HepG2 (cell line): ENCODE measurements around the gene C11orf42. TPM values are rescaled to one million over a fixed set of nuclear protein-coding genes. Genes with fewer than 3 reads are reported as not detected.

Source experiments
- FOXK2 ChIP-seq: fragments of 450-650 bp; IDR thresholded peaks from 2 replicates; pipeline ENCODE4 v1.6.1; 2016
- RBAK ChIP-seq: sonication (generic); formaldehyde crosslinking; IDR thresholded peaks from 2 replicates; pipeline ENCODE4 v1.5.1; 2020; ENCODE audit warnings: mild to moderate bottlenecking, missing genetic modification reagents
- RCOR2 ChIP-seq: IDR thresholded peaks from 2 replicates; pipeline ENCODE4 v1.6.1; 2016; ENCODE audit warnings: missing biosample characterization, missing genetic modification reagents
- SATB2 ChIP-seq: sonication (generic); formaldehyde crosslinking; IDR thresholded peaks from 2 replicates; pipeline ENCODE4 v1.5.0; 2020; ENCODE audit warnings: missing genetic modification reagents
- SNRNP70 ChIP-seq: fragments of 200-400 bp; formaldehyde crosslinking; IDR thresholded peaks from 2 replicates; pipeline ENCODE4 v1.6.1; 2017; ENCODE audit warnings: mild to moderate bottlenecking, low read depth, low read length, moderate library complexity
- THYN1 ChIP-seq: sonication (generic); formaldehyde crosslinking; IDR thresholded peaks from 2 replicates; pipeline ENCODE4 v1.8.1; 2023; ENCODE audit warnings: low read depth, mild to moderate bottlenecking, moderate library complexity, missing genetic modification reagents, borderline replicate concordance
- ZFY ChIP-seq: sonication (generic); formaldehyde crosslinking; IDR thresholded peaks from 2 replicates; pipeline ENCODE4 v1.4.0; 2020; ENCODE audit warnings: missing genetic modification reagents
- ZKSCAN5 ChIP-seq: sonication (generic); formaldehyde crosslinking; IDR thresholded peaks from 2 replicates; pipeline ENCODE4 v1.5.1; 2020; ENCODE audit warnings: mild to moderate bottlenecking, missing genetic modification reagents
- ZNF530 ChIP-seq: sonication (generic); formaldehyde crosslinking; IDR thresholded peaks from 2 replicates; pipeline ENCODE4 v1.5.0; 2020; ENCODE audit warnings: low read depth, mild to moderate bottlenecking, missing genetic modification reagents
- ZNF550 ChIP-seq: sonication (generic); formaldehyde crosslinking; IDR thresholded peaks from 2 replicates; pipeline ENCODE4 v1.4.0; 2020; ENCODE audit warnings: mild to moderate bottlenecking, missing genetic modification reagents, borderline replicate concordance
- polyA plus RNA-seq, 8 experiments: library from polyadenylated mRNA; depleted of rRNA in 3 of 8; stranded (reverse) in 7 of 8; unstranded in 1 of 8; fragments of >200 nt; fragmentation: Illumina TruSeq in 4 of 8; extraction: Trizol in 4 of 8; gene quantifications; 2 replicates each; pipeline versions ENCODE4 v1.2.1 to v1.2.3, GENCODE V29; 2011 to 2016; ENCODE audit warnings: low read depth in 4 of 8, missing spikeins in 1 of 8, mixed read lengths in 1 of 8; ENCODE audit not compliant: insufficient read depth in 1 of 8
- total RNA-seq, 5 experiments: library from RNA; depleted of rRNA; stranded (reverse); fragments of >200 nt; fragmentation: Illumina TruSeq; extraction: Trizol; gene quantifications; 2 replicates each; pipeline ENCODE4 v1.2.3, GENCODE V29; 2016; ENCODE audit warnings: low read depth in 1 of 5
- TF ChIP-seq, protein P1 (sequence below): sonication (generic); formaldehyde crosslinking; IDR thresholded peaks from 2 replicates; pipeline ENCODE4 v1.4.0; 2020; ENCODE audit warnings: missing genetic modification reagents, borderline replicate concordance
- TF ChIP-seq, protein P2 (sequence below): sonication (generic); formaldehyde crosslinking; IDR thresholded peaks from 2 replicates; pipeline ENCODE4 v1.4.0; 2020; ENCODE audit warnings: missing genetic modification reagents
- TF ChIP-seq, protein P3 (sequence below): sonication (generic); formaldehyde crosslinking; IDR thresholded peaks from 2 replicates; pipeline ENCODE4 v1.4.0; 2020; ENCODE audit warnings: missing genetic modification reagents, borderline replicate concordance
- TF ChIP-seq, protein P4 (sequence below): sonication (generic); formaldehyde crosslinking; IDR thresholded peaks from 2 replicates; pipeline ENCODE4 v1.8.0; 2022; ENCODE audit warnings: missing genetic modification reagents, mild to moderate bottlenecking, borderline replicate concordance
- TF ChIP-seq, protein P5 (sequence below): IDR thresholded peaks from 2 replicates; pipeline ENCODE4 v1.6.1; 2016; ENCODE audit warnings: mild to moderate bottlenecking, missing biosample characterization, missing genetic modification reagents

Gene C11orf42
- total and polyA plus RNA-seq, 2 of the 13 experiments (the other 11 are each of a cell fraction or from before 2014, with no cell fraction given): not detected

DNA sequence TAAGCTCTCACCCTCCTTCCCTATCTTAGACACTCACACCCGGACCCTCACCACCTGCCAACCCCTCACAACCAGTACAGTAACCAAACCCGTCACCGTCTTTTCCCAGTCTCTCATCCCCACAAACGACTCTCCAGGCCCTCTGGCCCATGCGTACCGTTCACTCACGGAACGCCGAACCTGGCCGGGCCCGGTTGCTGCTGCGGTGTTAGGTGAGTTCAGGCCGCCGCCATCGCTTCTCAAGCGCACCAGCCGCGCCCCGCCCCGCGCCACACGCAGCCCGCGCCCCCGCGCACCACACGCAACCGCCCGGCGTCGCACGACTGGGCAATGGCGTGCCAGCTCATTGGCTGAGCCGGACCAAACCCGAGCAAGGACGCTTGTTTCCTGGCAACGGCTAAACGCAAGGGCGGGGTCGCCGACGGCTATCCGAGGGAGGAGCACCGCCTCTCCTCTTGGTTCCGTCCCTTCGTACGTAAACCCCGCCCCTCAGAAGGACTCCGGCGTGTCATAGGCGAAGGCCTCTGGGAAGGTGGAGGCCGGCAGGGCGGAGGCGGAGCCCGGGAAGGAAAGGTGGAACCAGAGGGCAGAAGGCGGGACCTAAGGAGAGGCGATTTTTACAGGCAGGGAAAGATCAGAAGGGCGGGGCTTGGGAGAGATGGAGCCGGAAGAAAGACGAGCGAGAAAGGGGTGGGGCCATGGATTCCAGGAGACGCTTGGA is 29.2 kb downstream of the C11orf42 start, which contains the start of gene FHIP1B (continued):
- TF ChIP-seq SATB2 (CRISPR knock-in tag) (no peak), ZFY (CRISPR knock-in tag) (peak; percentile 90), SNRNP70 (no peak), ZNF550 (CRISPR knock-in tag) (no peak), THYN1 (CRISPR knock-in tag) (no peak), RBAK (no peak), ZKSCAN5 (CRISPR knock-in tag) (no peak), ZNF530 (CRISPR knock-in tag) (no peak), RCOR2 (CRISPR knock-in tag) (no peak), FOXK2 (peak; percentile 29; the same call in 1 of the 2 replicates)
- TF ChIP-seq, protein P1, sequence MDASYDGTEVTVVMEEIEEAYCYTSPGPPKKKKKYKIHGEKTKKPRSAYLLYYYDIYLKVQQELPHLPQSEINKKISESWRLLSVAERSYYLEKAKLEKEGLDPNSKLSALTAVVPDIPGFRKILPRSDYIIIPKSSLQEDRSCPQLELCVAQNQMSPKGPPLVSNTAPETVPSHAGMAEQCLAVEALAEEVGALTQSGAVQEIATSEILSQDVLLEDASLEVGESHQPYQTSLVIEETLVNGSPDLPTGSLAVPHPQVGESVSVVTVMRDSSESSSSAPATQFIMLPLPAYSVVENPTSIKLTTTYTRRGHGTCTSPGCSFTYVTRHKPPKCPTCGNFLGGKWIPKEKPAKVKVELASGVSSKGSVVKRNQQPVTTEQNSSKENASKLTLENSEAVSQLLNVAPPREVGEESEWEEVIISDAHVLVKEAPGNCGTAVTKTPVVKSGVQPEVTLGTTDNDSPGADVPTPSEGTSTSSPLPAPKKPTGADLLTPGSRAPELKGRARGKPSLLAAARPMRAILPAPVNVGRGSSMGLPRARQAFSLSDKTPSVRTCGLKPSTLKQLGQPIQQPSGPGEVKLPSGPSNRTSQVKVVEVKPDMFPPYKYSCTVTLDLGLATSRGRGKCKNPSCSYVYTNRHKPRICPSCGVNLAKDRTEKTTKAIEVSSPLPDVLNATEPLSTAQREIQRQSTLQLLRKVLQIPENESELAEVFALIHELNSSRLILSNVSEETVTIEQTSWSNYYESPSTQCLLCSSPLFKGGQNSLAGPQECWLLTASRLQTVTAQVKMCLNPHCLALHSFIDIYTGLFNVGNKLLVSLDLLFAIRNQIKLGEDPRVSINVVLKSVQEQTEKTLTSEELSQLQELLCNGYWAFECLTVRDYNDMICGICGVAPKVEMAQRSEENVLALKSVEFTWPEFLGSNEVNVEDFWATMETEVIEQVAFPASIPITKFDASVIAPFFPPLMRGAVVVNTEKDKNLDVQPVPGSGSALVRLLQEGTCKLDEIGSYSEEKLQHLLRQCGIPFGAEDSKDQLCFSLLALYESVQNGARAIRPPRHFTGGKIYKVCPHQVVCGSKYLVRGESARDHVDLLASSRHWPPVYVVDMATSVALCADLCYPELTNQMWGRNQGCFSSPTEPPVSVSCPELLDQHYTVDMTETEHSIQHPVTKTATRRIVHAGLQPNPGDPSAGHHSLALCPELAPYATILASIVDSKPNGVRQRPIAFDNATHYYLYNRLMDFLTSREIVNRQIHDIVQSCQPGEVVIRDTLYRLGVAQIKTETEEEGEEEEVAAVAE (CRISPR knock-in tag): peak; percentile 99
- TF ChIP-seq, protein P2, sequence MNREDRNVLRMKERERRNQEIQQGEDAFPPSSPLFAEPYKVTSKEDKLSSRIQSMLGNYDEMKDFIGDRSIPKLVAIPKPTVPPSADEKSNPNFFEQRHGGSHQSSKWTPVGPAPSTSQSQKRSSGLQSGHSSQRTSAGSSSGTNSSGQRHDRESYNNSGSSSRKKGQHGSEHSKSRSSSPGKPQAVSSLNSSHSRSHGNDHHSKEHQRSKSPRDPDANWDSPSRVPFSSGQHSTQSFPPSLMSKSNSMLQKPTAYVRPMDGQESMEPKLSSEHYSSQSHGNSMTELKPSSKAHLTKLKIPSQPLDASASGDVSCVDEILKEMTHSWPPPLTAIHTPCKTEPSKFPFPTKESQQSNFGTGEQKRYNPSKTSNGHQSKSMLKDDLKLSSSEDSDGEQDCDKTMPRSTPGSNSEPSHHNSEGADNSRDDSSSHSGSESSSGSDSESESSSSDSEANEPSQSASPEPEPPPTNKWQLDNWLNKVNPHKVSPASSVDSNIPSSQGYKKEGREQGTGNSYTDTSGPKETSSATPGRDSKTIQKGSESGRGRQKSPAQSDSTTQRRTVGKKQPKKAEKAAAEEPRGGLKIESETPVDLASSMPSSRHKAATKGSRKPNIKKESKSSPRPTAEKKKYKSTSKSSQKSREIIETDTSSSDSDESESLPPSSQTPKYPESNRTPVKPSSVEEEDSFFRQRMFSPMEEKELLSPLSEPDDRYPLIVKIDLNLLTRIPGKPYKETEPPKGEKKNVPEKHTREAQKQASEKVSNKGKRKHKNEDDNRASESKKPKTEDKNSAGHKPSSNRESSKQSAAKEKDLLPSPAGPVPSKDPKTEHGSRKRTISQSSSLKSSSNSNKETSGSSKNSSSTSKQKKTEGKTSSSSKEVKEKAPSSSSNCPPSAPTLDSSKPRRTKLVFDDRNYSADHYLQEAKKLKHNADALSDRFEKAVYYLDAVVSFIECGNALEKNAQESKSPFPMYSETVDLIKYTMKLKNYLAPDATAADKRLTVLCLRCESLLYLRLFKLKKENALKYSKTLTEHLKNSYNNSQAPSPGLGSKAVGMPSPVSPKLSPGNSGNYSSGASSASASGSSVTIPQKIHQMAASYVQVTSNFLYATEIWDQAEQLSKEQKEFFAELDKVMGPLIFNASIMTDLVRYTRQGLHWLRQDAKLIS (CRISPR knock-in tag): no peak
- TF ChIP-seq, protein P3, sequence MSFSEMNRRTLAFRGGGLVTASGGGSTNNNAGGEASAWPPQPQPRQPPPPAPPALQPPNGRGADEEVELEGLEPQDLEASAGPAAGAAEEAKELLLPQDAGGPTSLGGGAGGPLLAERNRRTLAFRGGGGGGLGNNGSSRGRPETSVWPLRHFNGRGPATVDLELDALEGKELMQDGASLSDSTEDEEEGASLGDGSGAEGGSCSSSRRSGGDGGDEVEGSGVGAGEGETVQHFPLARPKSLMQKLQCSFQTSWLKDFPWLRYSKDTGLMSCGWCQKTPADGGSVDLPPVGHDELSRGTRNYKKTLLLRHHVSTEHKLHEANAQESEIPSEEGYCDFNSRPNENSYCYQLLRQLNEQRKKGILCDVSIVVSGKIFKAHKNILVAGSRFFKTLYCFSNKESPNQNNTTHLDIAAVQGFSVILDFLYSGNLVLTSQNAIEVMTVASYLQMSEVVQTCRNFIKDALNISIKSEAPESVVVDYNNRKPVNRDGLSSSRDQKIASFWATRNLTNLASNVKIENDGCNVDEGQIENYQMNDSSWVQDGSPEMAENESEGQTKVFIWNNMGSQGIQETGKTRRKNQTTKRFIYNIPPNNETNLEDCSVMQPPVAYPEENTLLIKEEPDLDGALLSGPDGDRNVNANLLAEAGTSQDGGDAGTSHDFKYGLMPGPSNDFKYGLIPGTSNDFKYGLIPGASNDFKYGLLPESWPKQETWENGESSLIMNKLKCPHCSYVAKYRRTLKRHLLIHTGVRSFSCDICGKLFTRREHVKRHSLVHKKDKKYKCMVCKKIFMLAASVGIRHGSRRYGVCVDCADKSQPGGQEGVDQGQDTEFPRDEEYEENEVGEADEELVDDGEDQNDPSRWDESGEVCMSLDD (CRISPR knock-in tag): no peak
- TF ChIP-seq, protein P4, sequence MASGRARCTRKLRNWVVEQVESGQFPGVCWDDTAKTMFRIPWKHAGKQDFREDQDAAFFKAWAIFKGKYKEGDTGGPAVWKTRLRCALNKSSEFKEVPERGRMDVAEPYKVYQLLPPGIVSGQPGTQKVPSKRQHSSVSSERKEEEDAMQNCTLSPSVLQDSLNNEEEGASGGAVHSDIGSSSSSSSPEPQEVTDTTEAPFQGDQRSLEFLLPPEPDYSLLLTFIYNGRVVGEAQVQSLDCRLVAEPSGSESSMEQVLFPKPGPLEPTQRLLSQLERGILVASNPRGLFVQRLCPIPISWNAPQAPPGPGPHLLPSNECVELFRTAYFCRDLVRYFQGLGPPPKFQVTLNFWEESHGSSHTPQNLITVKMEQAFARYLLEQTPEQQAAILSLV (CRISPR knock-in tag): no peak; the same call in none of the 2 replicates
- TF ChIP-seq, protein P5, sequence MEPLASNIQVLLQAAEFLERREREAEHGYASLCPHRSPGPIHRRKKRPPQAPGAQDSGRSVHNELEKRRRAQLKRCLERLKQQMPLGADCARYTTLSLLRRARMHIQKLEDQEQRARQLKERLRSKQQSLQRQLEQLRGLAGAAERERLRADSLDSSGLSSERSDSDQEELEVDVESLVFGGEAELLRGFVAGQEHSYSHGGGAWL: no peak
